OCI-LY3 (cell line): Measurements from ENCODE around the gene ARHGAP30.

Experiments
- H2AFZ ChIP-seq: fragments of 200-600, 300-600 bp; shearing (Covaris generic); 2 replicates; pipeline ENCODE4 v1.6.0; 2014; ENCODE audit warnings: antibody characterized with exemption, low read depth, low read length
- H3K27ac ChIP-seq: fragments of 200-600, 300-600 bp; sonication (generic); 2 replicates; pipeline ENCODE4 v1.5.1; 2014; ENCODE audit warnings: mild to moderate bottlenecking, low read length, moderate library complexity, mixed read lengths
- H3K27me3 ChIP-seq: fragments of 200-600, 300-600 bp; sonication (generic); 2 replicates; pipeline ENCODE4 v1.6.1; 2014; ENCODE audit warnings: low read depth, low read length, mixed read lengths
- H3K36me3 ChIP-seq: fragments of 200-600, 300-600 bp; sonication (generic); replicated peaks from 2 replicates; pipeline ENCODE3; 2014; ENCODE audit warnings: low read depth, low read length, mixed read lengths
- H3K4me1 ChIP-seq: fragments of 300-600, 200-600 bp; sonication (generic); 2 replicates; pipeline ENCODE4 v1.6.1; 2014; ENCODE audit warnings: low read length, mixed read lengths
- H3K4me2 ChIP-seq: fragments of 200-600, 300-600 bp; sonication (generic); 2 replicates; pipeline ENCODE4 v1.6.1; 2014; ENCODE audit warnings: low read length, mixed read lengths
- H3K4me3 ChIP-seq: fragments of 300-600, 200-600 bp; sonication (generic); 2 replicates; pipeline ENCODE4 v1.5.1; 2014; ENCODE audit warnings: antibody characterized with exemption, mild to moderate bottlenecking, low read length, moderate library complexity
- H3K79me2 ChIP-seq: fragments of 300-600, 200-600 bp; shearing (Covaris generic); 2 replicates; pipeline ENCODE4 v1.6.1; 2014; ENCODE audit warnings: mild to moderate bottlenecking, low read length, mixed read lengths
- H3K9ac ChIP-seq: fragments of 300-600, 200-600 bp; shearing (Covaris generic); 2 replicates; pipeline ENCODE4 v1.6.0; 2014; ENCODE audit warnings: mild to moderate bottlenecking, low read length, moderate library complexity
- H3K9me3 ChIP-seq: fragments of 200-600, 300-600 bp; shearing (Covaris generic); 2 replicates; pipeline ENCODE4 v1.6.1; 2014; ENCODE audit warnings: low read length, mixed read lengths; ENCODE audit not compliant: insufficient read depth
- H4K20me1 ChIP-seq: fragments of 200-600, 300-600 bp; sonication (generic); 2 replicates; pipeline ENCODE4 v1.6.1; 2016; ENCODE audit warnings: low read length, mixed read lengths; ENCODE audit not compliant: insufficient read depth
- CTCF ChIP-seq: fragments of 200-600, 300-600 bp; sonication (generic); IDR thresholded peaks from 2 replicates; pipeline ENCODE4 v1.5.1; 2014; ENCODE audit warnings: antibody characterized with exemption, low read length, low read depth
- EZH2phosphoT487 ChIP-seq: fragments of 200-600 bp; shearing (Covaris generic); IDR thresholded peaks from 2 replicates; pipeline ENCODE4 v1.6.1; 2018; ENCODE audit warnings: antibody characterized with exemption, mixed run types, low read depth

Gene ARHGAP30

DNA sequence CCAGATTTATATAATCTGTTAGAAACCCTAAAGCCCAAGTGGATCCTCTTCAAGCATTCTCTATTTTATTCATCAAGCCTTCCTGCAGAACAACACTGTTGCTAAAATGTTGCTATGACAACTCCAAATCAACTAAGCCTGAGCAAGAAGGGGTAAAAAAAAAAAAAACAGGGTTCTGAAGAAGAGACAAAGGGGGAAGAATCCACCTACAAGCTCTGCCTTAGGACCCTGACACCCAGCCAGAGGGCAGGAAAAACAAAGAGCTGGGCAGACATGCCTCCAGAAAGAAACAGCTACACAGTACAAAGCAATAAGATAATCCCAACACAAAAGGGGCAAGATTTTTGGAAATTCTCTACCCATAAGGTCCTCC is 25.2 kb downstream of the ARHGAP30 start:
- TF ChIP-seq EZH2phosphoT487 (no peak), CTCF (no peak)
- H3K4me2 ChIP-seq, result peak overlapping the region; percentile 84
- H3K79me2 ChIP-seq, result peaks cover 26% of the 10 kb centered on the region
- no peak overlapping the region for H2AFZ ChIP-seq
- peaks cover 12% of the 10 kb centered on the region; the same call in 1 of the 2 replicates for H4K20me1 ChIP-seq
- H3K9me3 ChIP-seq, result no peaks in the 10 kb centered on the region
- peak overlapping the region; percentile 98 for H3K9ac ChIP-seq
- peak overlapping the region; percentile 81 for H3K4me3 ChIP-seq
- peaks cover 57% of the 10 kb centered on the region for H3K36me3 ChIP-seq
- no peaks in the 10 kb centered on the region for H3K27me3 ChIP-seq
- H3K4me1 ChIP-seq, result peaks cover 28% of the 10 kb centered on the region
- peak overlapping the region; percentile 91 for H3K27ac ChIP-seq

- peaks cover 11% of the 10 kb centered on the region; the same call in 1 of the 2 replicates for H4K20me1 ChIP-seq
- no peaks in the 10 kb centered on the region for H3K27me3 ChIP-seq
- H3K27ac ChIP-seq, result no peak overlapping the region
- no peak for TF ChIP-seq EZH2phosphoT487
- H3K36me3 ChIP-seq, result peaks cover 41% of the 10 kb centered on the region
- peaks cover 6% of the 10 kb centered on the region for H3K4me1 ChIP-seq
- no peak overlapping the region for H3K4me2 ChIP-seq
- H3K9me3 ChIP-seq, result no peaks in the 10 kb centered on the region
- H3K4me3 ChIP-seq, result no peak overlapping the region
- peaks cover 15% of the 10 kb centered on the region for H3K79me2 ChIP-seq
- H2AFZ ChIP-seq, result no peak overlapping the region
- H3K9ac ChIP-seq, result no peak overlapping the region
Observed at GRCh38 chr1:161039546-161039945, 30.1 kb downstream of the ARHGAP30 start.

GRCh38 chr1:161039154-161039545 is 30.5 kb downstream of the ARHGAP30 start:
- Histone ChIP-seq H2AFZ (no peak overlapping the region), H3K4me1 (peaks cover 2% of the 10 kb centered on the region), H3K4me2 (no peak overlapping the region), H3K27ac (no peak overlapping the region), H3K9me3 (no peaks in the 10 kb centered on the region), H3K36me3 (peaks cover 41% of the 10 kb centered on the region), H3K27me3 (no peaks in the 10 kb centered on the region), H3K9ac (no peak overlapping the region), H4K20me1 (peaks cover 8% of the 10 kb centered on the region; the same call in 1 of the 2 replicates), H3K79me2 (peaks cover 11% of the 10 kb centered on the region), H3K4me3 (no peak overlapping the region)
- TF ChIP-seq CTCF, result no peak

DNA sequence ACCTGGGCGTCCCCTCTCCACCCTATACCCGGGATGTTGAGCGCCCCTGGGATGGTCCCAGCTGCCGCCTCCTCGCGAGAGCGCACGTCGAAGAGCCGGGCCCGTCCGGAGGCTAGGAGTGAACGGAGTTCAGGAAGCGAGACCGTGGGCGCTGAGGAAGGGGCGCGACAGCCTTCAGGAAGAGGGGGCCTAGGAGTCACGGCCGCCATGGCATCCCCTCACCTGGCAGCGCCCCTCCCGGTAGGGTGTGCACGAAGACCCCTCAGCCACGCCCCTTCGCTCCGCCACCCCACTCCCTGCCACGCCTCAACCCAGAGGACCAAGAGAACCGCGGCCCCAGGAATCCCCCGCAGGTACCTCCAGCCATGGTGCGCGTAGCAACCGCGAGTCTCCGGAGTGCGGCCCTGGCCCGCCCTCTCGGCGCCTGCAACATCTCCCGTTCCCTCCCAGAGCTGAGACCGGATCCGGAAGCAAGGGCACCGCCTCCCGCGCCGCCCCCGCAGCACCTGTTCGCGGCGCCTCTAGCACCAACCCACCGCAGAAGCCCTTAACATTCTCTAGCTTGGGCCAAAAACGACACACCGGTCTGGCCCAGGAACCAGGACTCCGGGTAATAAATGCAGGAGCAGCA is 31.1 kb downstream of the ARHGAP30 start, which contains the start of gene TSTD1:
TSTD1 (minus strand) TSS at position 442 of the 631 bp plus-strand sequence; CDS start at position 367, 75 bp downstream.
- no peaks in the 10 kb centered on the region for H3K27me3 ChIP-seq
- no peak within 1 kb of the TSS for H3K4me2 ChIP-seq
- TF ChIP-seq EZH2phosphoT487 (no peak), CTCF (no peak)
- H3K4me1 ChIP-seq, result no peaks in the 10 kb centered on the region
- no peaks in the 10 kb centered on the region for H3K9me3 ChIP-seq
- no peak within 1 kb of the TSS for H3K9ac ChIP-seq
- no peak within 1 kb of the TSS for H3K27ac ChIP-seq
- H4K20me1 ChIP-seq, result peaks cover 6% of the 10 kb centered on the region; the same call in 1 of the 2 replicates
- peaks cover 41% of the 10 kb centered on the region for H3K36me3 ChIP-seq
- H3K4me3 ChIP-seq, result no peak within 1 kb of the TSS
- H3K79me2 ChIP-seq, result peaks cover 7% of the 10 kb centered on the region; the same call in 1 of the 2 replicates
- H2AFZ ChIP-seq, result no peak within 1 kb of the TSS
